ENCODE data around the gene CORO2B.

CORO2B gene

GRCh38 chr15:68620721-68621527, 42.1 kb downstream of the CORO2B start:
- H3K36me3 ChIP-seq (ENCODE audit: control insufficient read depth, insufficient read depth, low read length), result no peaks in the 10 kb centered on the region
- H3K9ac ChIP-seq (ENCODE audit: low read length), result no peak overlapping the region
- no peak overlapping the region for H3K4me3 ChIP-seq (ENCODE audit: low read length)
- no peaks in the 10 kb centered on the region for H3K9me3 ChIP-seq (ENCODE audit: control insufficient read depth, low read length)
- H3K4me1 ChIP-seq (ENCODE audit: control insufficient read depth, insufficient read depth, low read length), result no peaks in the 10 kb centered on the region
- no peaks in the 10 kb centered on the region for H3K27me3 ChIP-seq (ENCODE audit: control insufficient read depth, insufficient read depth, low read length)

- Histone ChIP-seq H3K4me1 (ENCODE audit: control insufficient read depth, insufficient read depth, low read length) (no peaks in the 10 kb centered on the region), H3K4me3 (ENCODE audit: low read length) (no peak overlapping the region), H3K36me3 (ENCODE audit: control insufficient read depth, insufficient read depth, low read length) (no peaks in the 10 kb centered on the region)
Observed at GRCh38 chr15:68621535-68621934, 42.7 kb downstream of the CORO2B start.

GRCh38 chr15:68623301-68623892, 44.6 kb downstream of the CORO2B start:
- no peaks in the 10 kb centered on the region for H3K4me1 ChIP-seq (ENCODE audit: control insufficient read depth, insufficient read depth, low read length)

More at GRCh38 chr15:68621535-68621934, 42.7 kb downstream of the CORO2B start:
- no peak overlapping the region for H3K9ac ChIP-seq (ENCODE audit: low read length)
- H3K27me3 ChIP-seq (ENCODE audit: control insufficient read depth, insufficient read depth, low read length), result peaks cover 3% of the 10 kb centered on the region
- no peaks in the 10 kb centered on the region for H3K9me3 ChIP-seq (ENCODE audit: control insufficient read depth, low read length)

GRCh38 chr15:68625853-68626252, 47.1 kb downstream of the CORO2B start:
- Histone ChIP-seq H3K4me1 (ENCODE audit: control insufficient read depth, insufficient read depth, low read length) (no peaks in the 10 kb centered on the region), H3K9ac (ENCODE audit: low read length) (no peak overlapping the region), H3K4me3 (ENCODE audit: low read length) (no peak overlapping the region), H3K36me3 (ENCODE audit: control insufficient read depth, insufficient read depth, low read length) (no peaks in the 10 kb centered on the region), H3K27me3 (ENCODE audit: control insufficient read depth, insufficient read depth, low read length) (peaks cover 6% of the 10 kb centered on the region), H3K9me3 (ENCODE audit: control insufficient read depth, low read length) (no peaks in the 10 kb centered on the region)

More at GRCh38 chr15:68623301-68623892, 44.6 kb downstream of the CORO2B start:
- H3K9me3 ChIP-seq (ENCODE audit: control insufficient read depth, low read length), result no peaks in the 10 kb centered on the region
- H3K9ac ChIP-seq (ENCODE audit: low read length), result no peak overlapping the region
- no peaks in the 10 kb centered on the region for H3K36me3 ChIP-seq (ENCODE audit: control insufficient read depth, insufficient read depth, low read length)
- H3K27me3 ChIP-seq (ENCODE audit: control insufficient read depth, insufficient read depth, low read length), result peaks cover 6% of the 10 kb centered on the region
- no peak overlapping the region for H3K4me3 ChIP-seq (ENCODE audit: low read length)

- peaks cover 6% of the 10 kb centered on the region for H3K27me3 ChIP-seq (ENCODE audit: control insufficient read depth, insufficient read depth, low read length)
- no peaks in the 10 kb centered on the region for H3K9me3 ChIP-seq (ENCODE audit: control insufficient read depth, low read length)
- H3K4me3 ChIP-seq (ENCODE audit: low read length), result no peak overlapping the region
- no peaks in the 10 kb centered on the region for H3K36me3 ChIP-seq (ENCODE audit: control insufficient read depth, insufficient read depth, low read length)
- no peak overlapping the region for H3K9ac ChIP-seq (ENCODE audit: low read length)
- H3K4me1 ChIP-seq (ENCODE audit: control insufficient read depth, insufficient read depth, low read length), result no peaks in the 10 kb centered on the region
Observed at GRCh38 chr15:68626283-68626682, 47.5 kb downstream of the CORO2B start.

GRCh38 chr15:68626739-68627138, 47.9 kb downstream of the CORO2B start:
- Histone ChIP-seq H3K9ac (ENCODE audit: low read length) (no peak overlapping the region), H3K9me3 (ENCODE audit: control insufficient read depth, low read length) (no peaks in the 10 kb centered on the region), H3K36me3 (ENCODE audit: control insufficient read depth, insufficient read depth, low read length) (no peaks in the 10 kb centered on the region), H3K4me3 (ENCODE audit: low read length) (no peak overlapping the region), H3K4me1 (ENCODE audit: control insufficient read depth, insufficient read depth, low read length) (no peaks in the 10 kb centered on the region), H3K27me3 (ENCODE audit: control insufficient read depth, insufficient read depth, low read length) (peaks cover 6% of the 10 kb centered on the region)

GRCh38 chr15:68627476-68627875, 48.7 kb downstream of the CORO2B start:
- H3K4me3 ChIP-seq (ENCODE audit: low read length), result no peak overlapping the region
- H3K27me3 ChIP-seq (ENCODE audit: control insufficient read depth, insufficient read depth, low read length), result peaks cover 6% of the 10 kb centered on the region
- H3K36me3 ChIP-seq (ENCODE audit: control insufficient read depth, insufficient read depth, low read length), result no peaks in the 10 kb centered on the region
- H3K9ac ChIP-seq (ENCODE audit: low read length), result no peak overlapping the region
- no peaks in the 10 kb centered on the region for H3K4me1 ChIP-seq (ENCODE audit: control insufficient read depth, insufficient read depth, low read length)
- H3K9me3 ChIP-seq (ENCODE audit: control insufficient read depth, low read length), result no peaks in the 10 kb centered on the region

GRCh38 chr15:68627995-68628394, 49.2 kb downstream of the CORO2B start:
- Histone ChIP-seq H3K4me3 (ENCODE audit: low read length) (no peak overlapping the region), H3K27me3 (ENCODE audit: control insufficient read depth, insufficient read depth, low read length) (peaks cover 6% of the 10 kb centered on the region), H3K4me1 (ENCODE audit: control insufficient read depth, insufficient read depth, low read length) (no peaks in the 10 kb centered on the region), H3K9ac (ENCODE audit: low read length) (no peak overlapping the region), H3K36me3 (ENCODE audit: control insufficient read depth, insufficient read depth, low read length) (no peaks in the 10 kb centered on the region), H3K9me3 (ENCODE audit: control insufficient read depth, low read length) (no peaks in the 10 kb centered on the region)

- Histone ChIP-seq H3K9me3 (ENCODE audit: control insufficient read depth, low read length) (no peaks in the 10 kb centered on the region), H3K27me3 (ENCODE audit: control insufficient read depth, insufficient read depth, low read length) (peaks cover 6% of the 10 kb centered on the region), H3K36me3 (ENCODE audit: control insufficient read depth, insufficient read depth, low read length) (no peaks in the 10 kb centered on the region), H3K4me3 (ENCODE audit: low read length) (no peak overlapping the region), H3K9ac (ENCODE audit: low read length) (no peak overlapping the region), H3K4me1 (ENCODE audit: control insufficient read depth, insufficient read depth, low read length) (no peaks in the 10 kb centered on the region)
Observed at GRCh38 chr15:68629519-68630210, 50.9 kb downstream of the CORO2B start.

- peaks cover 6% of the 10 kb centered on the region for H3K27me3 ChIP-seq (ENCODE audit: control insufficient read depth, insufficient read depth, low read length)
- no peak overlapping the region for H3K9ac ChIP-seq (ENCODE audit: low read length)
- H3K4me1 ChIP-seq (ENCODE audit: control insufficient read depth, insufficient read depth, low read length), result no peaks in the 10 kb centered on the region
- no peaks in the 10 kb centered on the region for H3K9me3 ChIP-seq (ENCODE audit: control insufficient read depth, low read length)
- no peak overlapping the region for H3K4me3 ChIP-seq (ENCODE audit: low read length)
- H3K36me3 ChIP-seq (ENCODE audit: control insufficient read depth, insufficient read depth, low read length), result no peaks in the 10 kb centered on the region
Observed at GRCh38 chr15:68630211-68630555, 51.4 kb downstream of the CORO2B start.

- no peak overlapping the region for H3K4me3 ChIP-seq (ENCODE audit: low read length)
- H3K9ac ChIP-seq (ENCODE audit: low read length), result no peak overlapping the region
- no peaks in the 10 kb centered on the region for H3K4me1 ChIP-seq (ENCODE audit: control insufficient read depth, insufficient read depth, low read length)
- peaks cover 6% of the 10 kb centered on the region for H3K27me3 ChIP-seq (ENCODE audit: control insufficient read depth, insufficient read depth, low read length)
- H3K36me3 ChIP-seq (ENCODE audit: control insufficient read depth, insufficient read depth, low read length), result no peaks in the 10 kb centered on the region
- no peaks in the 10 kb centered on the region for H3K9me3 ChIP-seq (ENCODE audit: control insufficient read depth, low read length)
Observed at GRCh38 chr15:68630836-68631235, 52.0 kb downstream of the CORO2B start.

GRCh38 chr15:68631601-68632051, 52.8 kb downstream of the CORO2B start:
- no peak overlapping the region for H3K9ac ChIP-seq (ENCODE audit: low read length)
- no peak overlapping the region for H3K4me3 ChIP-seq (ENCODE audit: low read length)
- H3K4me1 ChIP-seq (ENCODE audit: control insufficient read depth, insufficient read depth, low read length), result no peaks in the 10 kb centered on the region
- peaks cover 2% of the 10 kb centered on the region for H3K27me3 ChIP-seq (ENCODE audit: control insufficient read depth, insufficient read depth, low read length)
- H3K36me3 ChIP-seq (ENCODE audit: control insufficient read depth, insufficient read depth, low read length), result no peaks in the 10 kb centered on the region
- no peaks in the 10 kb centered on the region for H3K9me3 ChIP-seq (ENCODE audit: control insufficient read depth, low read length)
